HEK293T (cell line): ENCODE measurements around the gene CCR8.
"Not testable (repeated sequence)": the region's sequence is repeated elsewhere in the genome, so short reads cannot be mapped to it uniquely, and the experiment has no call there.

Experiments
- CTBP1 ChIP-seq: fragments of 450-650 bp; IDR thresholded peaks from 2 replicates; pipeline ENCODE4 v1.6.1; 2016; ENCODE audit warnings: borderline replicate concordance
- FOXA1 ChIP-seq: fragments of 450-650 bp; IDR thresholded peaks from 2 replicates; pipeline ENCODE4 v1.6.1; 2016; ENCODE audit warnings: mild to moderate bottlenecking
- FOXK2 ChIP-seq: fragments of 450-650 bp; IDR thresholded peaks from 2 replicates; pipeline ENCODE4 v1.6.1; 2016; ENCODE audit warnings: mild to moderate bottlenecking
- FOXM1 ChIP-seq: fragments of 450-650 bp; IDR thresholded peaks from 2 replicates; pipeline ENCODE4 v1.6.1; 2017; ENCODE audit warnings: mild to moderate bottlenecking, borderline replicate concordance
- L3MBTL2 ChIP-seq: fragments of 450-650 bp; conservative IDR thresholded peaks from 2 replicates; pipeline ENCODE4 v1.6.1; 2016; ENCODE audit warnings: mild to moderate bottlenecking
- LEF1 ChIP-seq: fragments of 450-650 bp; IDR thresholded peaks from 2 replicates; pipeline ENCODE4 v1.6.1; 2017; ENCODE audit warnings: mild to moderate bottlenecking, borderline replicate concordance
- SP1 ChIP-seq: fragments of 450-650 bp; IDR thresholded peaks from 2 replicates; pipeline ENCODE4 v1.6.1; 2017
- TARDBP ChIP-seq: fragments of 450-650 bp; IDR thresholded peaks from 2 replicates; pipeline ENCODE4 v1.6.1; 2016
- TF ChIP-seq, protein P1 (sequence below): fragments of 450-650 bp; IDR thresholded peaks from 2 replicates; pipeline ENCODE4 v1.6.1; 2016

DNA sequence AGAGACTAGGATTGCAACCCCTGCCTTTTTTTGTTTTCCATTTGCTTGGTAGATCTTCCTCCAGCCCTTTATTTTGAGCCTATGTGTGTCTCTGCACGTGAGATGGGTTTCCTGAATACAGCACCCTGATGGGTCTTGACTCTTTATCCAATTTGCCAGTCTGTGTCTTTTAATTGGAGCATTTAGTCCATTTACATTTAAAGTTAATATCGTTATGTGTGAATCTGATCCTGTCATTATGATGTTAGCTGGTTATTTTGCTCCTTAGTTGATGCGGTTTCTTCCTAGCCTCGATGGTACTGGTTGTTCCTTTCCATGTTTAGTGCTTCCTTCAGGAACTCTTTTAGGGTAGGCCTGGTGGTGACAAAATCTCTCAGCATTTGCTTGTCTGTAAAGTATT is 40.9 kb downstream of the CCR8 start:
- TF ChIP-seq TARDBP, SP1, FOXK2, FOXM1, CTBP1, FOXA1, LEF1, L3MBTL2: not testable (repeated sequence)
- TF ChIP-seq, protein P1, sequence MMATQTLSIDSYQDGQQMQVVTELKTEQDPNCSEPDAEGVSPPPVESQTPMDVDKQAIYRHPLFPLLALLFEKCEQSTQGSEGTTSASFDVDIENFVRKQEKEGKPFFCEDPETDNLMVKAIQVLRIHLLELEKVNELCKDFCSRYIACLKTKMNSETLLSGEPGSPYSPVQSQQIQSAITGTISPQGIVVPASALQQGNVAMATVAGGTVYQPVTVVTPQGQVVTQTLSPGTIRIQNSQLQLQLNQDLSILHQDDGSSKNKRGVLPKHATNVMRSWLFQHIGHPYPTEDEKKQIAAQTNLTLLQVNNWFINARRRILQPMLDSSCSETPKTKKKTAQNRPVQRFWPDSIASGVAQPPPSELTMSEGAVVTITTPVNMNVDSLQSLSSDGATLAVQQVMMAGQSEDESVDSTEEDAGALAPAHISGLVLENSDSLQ = not testable (repeated sequence)
